Upper lobe of left lung (tissue), 6 donors: ENCODE data around the gene SLC25A13. TPM values are rescaled to one million over a fixed set of nuclear protein-coding genes. Genes with fewer than 3 reads are reported as not detected.

Experiments
- ATAC-seq, 2 donors: fragments of 200-7000 bp; cut with Tn5 transposase; one replicate each; pipeline ENCODE4 v1.9.1; 2022; ENCODE audit warnings: mild to moderate bottlenecking in 2 of 2, moderate library complexity in 2 of 2; ENCODE audit not compliant: low FRiP score in 2 of 2
- DNase-seq, 2 donors: peaks; one replicate each; pipeline ENCODE4 v3.0.0-alpha.2; 2019 to 2020
- H3K27ac ChIP-seq, 4 donors: fragments of 200-600 bp; sonication (generic); one replicate each; pipeline ENCODE4 v1.5.1; 2016 to 2019
- H3K27me3 ChIP-seq, 4 donors: fragments of 200-600 bp; sonication (generic); one replicate each; pipeline ENCODE4 v1.5.1; 2017 to 2019
- H3K36me3 ChIP-seq, 4 donors: fragments of 200-600 bp; sonication (generic); one replicate each; pipeline ENCODE4 v1.5.1; 2016 to 2019
- H3K4me1 ChIP-seq, 4 donors: fragments of 200-600 bp; sonication (generic); one replicate each; pipeline ENCODE4 v1.5.1; 2018 to 2019
- H3K4me3 ChIP-seq, 4 donors: fragments of 200-600 bp; sonication (generic); one replicate each; pipeline ENCODE4 v1.5.1; 2017 to 2019; ENCODE audit warnings: mild to moderate bottlenecking in 2 of 4, moderate library complexity in 1 of 4
- H3K9me3 ChIP-seq, 4 donors: fragments of 200-600 bp; sonication (generic); one replicate each; pipeline ENCODE4 v1.5.1; 2018 to 2019
- EP300 ChIP-seq, 4 donors: sonication (generic); formaldehyde crosslinking; IDR thresholded peaks; one replicate each; pipeline ENCODE4 v1.5.1; 2017; ENCODE audit warnings: antibody characterized with exemption in 4 of 4, control low read depth in 2 of 4
- POLR2A ChIP-seq, 4 donors: fragments of 450-650 bp; IDR thresholded peaks; one replicate each; pipeline ENCODE4 v1.5.1; 2016 to 2017; ENCODE audit warnings: antibody characterized with exemption in 4 of 4, mild to moderate bottlenecking in 2 of 4
- POLR2AphosphoS5 ChIP-seq, 2 donors: sonication (generic); formaldehyde crosslinking; IDR thresholded peaks; one replicate each; pipeline ENCODE4 v1.5.1; 2017; ENCODE audit warnings: antibody characterized with exemption in 2 of 2
- WGBS, 2 donors: methylation state at CpG; one replicate each; pipeline ENCODE4 v1.1.5; 2017 to 2018; 5-methylcytosine and 5-hydroxymethylcytosine counted together
- total RNA-seq, 6 donors: library from RNA; depleted of rRNA in 4 of 6; stranded (reverse); fragments of >200 nt in 4 of 6; gene quantifications; one replicate each; pipeline versions ENCODE4 v1.1.0 to v1.2.1, GENCODE V29; 2016 to 2021
- TF ChIP-seq, protein P1 (sequence below), 6 experiments: fragments of 450-650 bp in 4 of 6; fragments of 200-600 bp in 2 of 6; sonication (generic) in 2 of 6; IDR thresholded peaks; one replicate each; pipeline ENCODE4 v1.5.1; 2016 to 2019; ENCODE audit warnings: antibody characterized with exemption in 6 of 6
- donor health status: DM: no; HTN: no; CAD: no; lungs with moderate emphysema.
- donor health status: DM: no; HTN: yes; CAD: no; lungs with severe emphysema.

Gene SLC25A13
- total RNA-seq, 6 donors from 2014 or later, result 21.4 to 39.7 (median 30.8) TPM

GRCh38 chr7:96136600-96137239 lies 185.2 kb downstream of the SLC25A13 start:
- DNase-seq (no peak), ATAC-seq (no peak)
- no peak overlapping the region for H3K27ac ChIP-seq
- peaks cover 0 to 36% (median 0%) of the 10 kb centered on the region in 4 donors for H3K36me3 ChIP-seq
- no peak overlapping the region for H3K4me3 ChIP-seq
- H3K27me3 ChIP-seq, result no peaks in the 10 kb centered on the region
- no peak for TF ChIP-seq EP300 (IDR thresholded peaks at IDR 0.05)
- TF ChIP-seq POLR2A (IDR thresholded peaks at IDR 0.05), result no peak
- TF ChIP-seq, protein P1, sequence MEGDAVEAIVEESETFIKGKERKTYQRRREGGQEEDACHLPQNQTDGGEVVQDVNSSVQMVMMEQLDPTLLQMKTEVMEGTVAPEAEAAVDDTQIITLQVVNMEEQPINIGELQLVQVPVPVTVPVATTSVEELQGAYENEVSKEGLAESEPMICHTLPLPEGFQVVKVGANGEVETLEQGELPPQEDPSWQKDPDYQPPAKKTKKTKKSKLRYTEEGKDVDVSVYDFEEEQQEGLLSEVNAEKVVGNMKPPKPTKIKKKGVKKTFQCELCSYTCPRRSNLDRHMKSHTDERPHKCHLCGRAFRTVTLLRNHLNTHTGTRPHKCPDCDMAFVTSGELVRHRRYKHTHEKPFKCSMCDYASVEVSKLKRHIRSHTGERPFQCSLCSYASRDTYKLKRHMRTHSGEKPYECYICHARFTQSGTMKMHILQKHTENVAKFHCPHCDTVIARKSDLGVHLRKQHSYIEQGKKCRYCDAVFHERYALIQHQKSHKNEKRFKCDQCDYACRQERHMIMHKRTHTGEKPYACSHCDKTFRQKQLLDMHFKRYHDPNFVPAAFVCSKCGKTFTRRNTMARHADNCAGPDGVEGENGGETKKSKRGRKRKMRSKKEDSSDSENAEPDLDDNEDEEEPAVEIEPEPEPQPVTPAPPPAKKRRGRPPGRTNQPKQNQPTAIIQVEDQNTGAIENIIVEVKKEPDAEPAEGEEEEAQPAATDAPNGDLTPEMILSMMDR (IDR thresholded peaks at IDR 0.05), result no peak
- no peak for TF ChIP-seq POLR2AphosphoS5 (IDR thresholded peaks at IDR 0.05)
- H3K4me1 ChIP-seq, result no peaks in the 10 kb centered on the region
- no peaks in the 10 kb centered on the region for H3K9me3 ChIP-seq
- 92 to 95% methylated on average over 4 to 5 of the region's 5 CpGs for WGBS, 2 donors

- H3K36me3 ChIP-seq, result peaks cover 0 to 41% (median 4%) of the 10 kb centered on the region in 4 donors
- no peaks in the 10 kb centered on the region for H3K4me1 ChIP-seq
- TF ChIP-seq, protein P1 (IDR thresholded peaks at IDR 0.05), result no peak
- TF ChIP-seq EP300 (IDR thresholded peaks at IDR 0.05) (no peak), POLR2AphosphoS5 (IDR thresholded peaks at IDR 0.05) (no peak), POLR2A (IDR thresholded peaks at IDR 0.05) (no peak)
- H3K27me3 ChIP-seq, result no peaks in the 10 kb centered on the region
- no peak overlapping the region for H3K4me3 ChIP-seq
- ATAC-seq (no peak), DNase-seq (no peak)
- H3K9me3 ChIP-seq, result no peaks in the 10 kb centered on the region
- no peak overlapping the region for H3K27ac ChIP-seq
- WGBS, 2 donors, result 56 to 86% methylated on average over 2 of the region's 2 CpGs
Observed at GRCh38 chr7:96135241-96135640, 186.7 kb downstream of the SLC25A13 start.

DNA sequence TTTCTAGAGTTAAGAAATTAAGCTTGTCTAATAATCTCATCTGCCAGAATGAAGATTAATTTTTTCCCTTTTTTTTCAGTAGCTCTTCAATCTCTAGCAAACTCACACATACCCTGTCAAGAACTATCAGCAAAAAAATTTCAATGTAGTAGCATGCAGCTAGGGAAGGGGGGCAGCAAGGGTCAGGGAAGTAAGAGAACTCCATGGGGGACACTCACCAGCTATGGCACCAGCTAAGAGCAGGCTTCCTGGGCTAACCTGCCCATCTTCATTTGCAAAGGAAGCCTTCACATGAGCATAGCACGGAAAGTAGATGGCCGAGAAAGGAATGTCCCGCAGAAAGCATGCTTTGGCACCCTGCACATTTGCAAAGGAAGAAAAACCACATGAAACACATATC lies 190.4 kb downstream of the SLC25A13 start:
- Histone ChIP-seq H3K36me3 (peaks cover 0 to 46% (median 7%) of the 10 kb centered on the region in 4 donors), H3K4me3 (no peak overlapping the region), H3K27me3 (no peaks in the 10 kb centered on the region), H3K27ac (no peak overlapping the region), H3K4me1 (no peaks in the 10 kb centered on the region), H3K9me3 (no peaks in the 10 kb centered on the region)
- TF ChIP-seq POLR2AphosphoS5 (IDR thresholded peaks at IDR 0.05) (no peak), EP300 (IDR thresholded peaks at IDR 0.05) (no peak), POLR2A (IDR thresholded peaks at IDR 0.05) (no peak)
- TF ChIP-seq, protein P1 (IDR thresholded peaks at IDR 0.05), result no peak
- 95 to 97% methylated on average over 3 of the region's 3 CpGs for WGBS, 2 donors
- DNase-seq (no peak), ATAC-seq (no peak)

DNA sequence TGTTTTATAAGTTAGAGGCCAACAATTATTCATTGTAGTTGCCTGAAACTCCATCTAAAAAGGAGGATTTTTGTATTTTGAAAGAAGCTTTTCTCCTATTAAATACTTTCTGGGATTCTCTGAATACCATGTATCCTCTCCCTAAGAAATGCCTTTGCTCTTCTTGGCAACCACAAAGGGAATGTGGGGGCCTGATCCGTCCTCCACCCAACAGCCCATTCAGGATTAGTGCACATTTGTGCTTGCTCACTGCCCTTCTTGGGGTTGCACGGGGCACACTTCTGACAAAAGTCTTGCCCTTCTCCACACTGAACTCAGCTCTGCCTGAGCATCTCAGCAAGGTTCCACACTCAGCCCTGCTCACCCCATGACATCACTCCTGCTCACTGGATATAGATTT lies 194.2 kb downstream of the SLC25A13 start:
- Histone ChIP-seq H3K36me3 (peaks cover 0 to 24% (median 9%) of the 10 kb centered on the region in 4 donors), H3K27me3 (no peaks in the 10 kb centered on the region), H3K4me1 (no peaks in the 10 kb centered on the region), H3K4me3 (no peak overlapping the region), H3K9me3 (no peaks in the 10 kb centered on the region), H3K27ac (no peak overlapping the region)
- 55 to 94% methylated on average over 2 of the region's 2 CpGs for WGBS, 2 donors
- no peak for TF ChIP-seq POLR2AphosphoS5 (IDR thresholded peaks at IDR 0.05)
- TF ChIP-seq POLR2A (IDR thresholded peaks at IDR 0.05), result no peak
- TF ChIP-seq EP300 (IDR thresholded peaks at IDR 0.05), result no peak
- TF ChIP-seq, protein P1 (IDR thresholded peaks at IDR 0.05), result no peak
- no peak for DNase-seq
- no peak for ATAC-seq

DNA sequence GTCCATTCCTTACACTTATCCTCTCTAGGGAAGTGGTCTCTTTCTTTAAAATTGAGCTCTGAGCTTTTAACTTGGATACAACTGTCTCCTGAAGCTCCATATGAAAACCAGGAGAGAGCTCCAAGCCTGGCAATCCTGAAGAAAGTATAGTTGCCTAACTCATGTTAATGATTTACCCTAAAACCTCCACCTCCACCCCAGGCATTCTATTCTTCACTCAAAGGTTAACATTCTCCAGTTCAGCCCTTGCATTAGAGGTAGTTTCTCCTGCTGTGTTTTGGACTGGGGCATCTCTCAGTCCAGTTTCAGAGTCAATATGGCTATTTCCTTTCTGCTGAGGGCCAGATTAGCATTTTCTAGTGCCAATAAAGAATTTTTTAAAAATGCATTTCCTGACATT lies 195.5 kb downstream of the SLC25A13 start:
- no peak for TF ChIP-seq POLR2A (IDR thresholded peaks at IDR 0.05)
- no peak for TF ChIP-seq POLR2AphosphoS5 (IDR thresholded peaks at IDR 0.05)
- TF ChIP-seq EP300 (IDR thresholded peaks at IDR 0.05), result no peak
- TF ChIP-seq, protein P1 (IDR thresholded peaks at IDR 0.05), result no peak
- H3K9me3 ChIP-seq, result no peaks in the 10 kb centered on the region
- no peak for ATAC-seq
- H3K36me3 ChIP-seq, result peaks cover 0 to 20% (median 9%) of the 10 kb centered on the region in 4 donors
- H3K27me3 ChIP-seq, result no peaks in the 10 kb centered on the region
- no peak overlapping the region for H3K27ac ChIP-seq
- no peaks in the 10 kb centered on the region for H3K4me1 ChIP-seq
- no peak for DNase-seq
- no peak overlapping the region for H3K4me3 ChIP-seq
